Stimulated activated CD4-positive, alpha-beta T cell treated with anti-CD3 and anti-CD28 coated beads, TNF-alpha, amount 100 ng/mL, for 24 hours (primary cell): ENCODE results near the gene NUMB.
"Not testable (repeated sequence)": the region's sequence is repeated elsewhere in the genome, so short reads cannot be mapped to it uniquely, and the experiment has no call there.

ENCODE experiments used
- DNase-seq, 3 experiments: peaks; one replicate each; pipeline ENCODE4 v3.0.0-alpha.2; 2020; ENCODE audit warnings: low read depth in 3 of 3

Gene NUMB

GRCh38 chr14:73359445-73359844 is 98.9 kb downstream of the NUMB start:
- no peak for DNase-seq

GRCh38 chr14:73358187-73358586 is 100.2 kb downstream of the NUMB start:
- DNase-seq, result no peak

GRCh38 chr14:73349091-73349490 is 109.3 kb downstream of the NUMB start:
- DNase-seq, result not testable (repeated sequence)

GRCh38 chr14:73344319-73344718 is 114.0 kb downstream of the NUMB start:
- no peak for DNase-seq

GRCh38 chr14:73342670-73343069 is 115.7 kb downstream of the NUMB start:
- no peak for DNase-seq

GRCh38 chr14:73339846-73340595 is 118.3 kb downstream of the NUMB start:
- no peak for DNase-seq

GRCh38 chr14:73339206-73339605 is 119.1 kb downstream of the NUMB start:
- DNase-seq, result no peak

GRCh38 chr14:73338551-73338950 is 119.8 kb downstream of the NUMB start:
- DNase-seq, result no peak

- DNase-seq, result no peak
These were observed 125.3 kb downstream of the NUMB start for GRCh38 chr14:73333031-73333430.

- no peak for DNase-seq
These were observed 132.6 kb downstream of the NUMB start for GRCh38 chr14:73325630-73326299.

- DNase-seq, result no peak
These were observed 133.3 kb downstream of the NUMB start for GRCh38 chr14:73325063-73325462.

GRCh38 chr14:73324533-73324932 is 133.8 kb downstream of the NUMB start:
- DNase-seq, result no peak

- no peak for DNase-seq
These were observed 134.4 kb downstream of the NUMB start for GRCh38 chr14:73323896-73324399.

- DNase-seq, result no peak
These were observed 145.2 kb downstream of the NUMB start for GRCh38 chr14:73313151-73313550.

- no peak for DNase-seq
These were observed 145.7 kb downstream of the NUMB start for GRCh38 chr14:73312687-73313086.

- DNase-seq, result no peak
These were observed 146.7 kb downstream of the NUMB start for GRCh38 chr14:73311708-73312030.

GRCh38 chr14:73309207-73309606 is 149.1 kb downstream of the NUMB start:
- DNase-seq, result not testable (repeated sequence)

- DNase-seq, result no peak
These were observed 151.1 kb downstream of the NUMB start for GRCh38 chr14:73307261-73307660.

GRCh38 chr14:73305499-73305898 is 152.8 kb downstream of the NUMB start:
- DNase-seq, result no peak

GRCh38 chr14:73295198-73295796 is 163.0 kb downstream of the NUMB start:
- DNase-seq, result no peak

GRCh38 chr14:73293782-73294781 is 164.3 kb downstream of the NUMB start:
- no peak for DNase-seq

GRCh38 chr14:73290279-73290678 is 168.1 kb downstream of the NUMB start:
- DNase-seq, result no peak
